Chondrocyte (in vitro differentiated cells): ENCODE data around the gene HPSE2. TPM values are rescaled to one million over a fixed set of nuclear protein-coding genes. Genes with fewer than 3 reads are reported as not detected.

Experiments
- DNase-seq: peaks from one replicate; pipeline ENCODE4 v3.0.0; 2021; ENCODE audit warnings: mixed read lengths, low spot score
- H3K27ac Mint-ChIP-seq: one replicate; pipeline ENCODE4 v1.8.0; 2021; ENCODE audit warnings: mild to moderate bottlenecking, moderate library complexity, mixed read lengths; ENCODE audit not compliant: unreplicated experiment
- H3K27me3 Mint-ChIP-seq: 2 replicates; pipeline ENCODE4 v1.8.0; 2021; ENCODE audit warnings: low read depth, mixed read lengths
- H3K36me3 Mint-ChIP-seq: 2 replicates; pipeline ENCODE4 v1.8.0; 2021; ENCODE audit warnings: low read depth, mixed read lengths
- H3K4me1 Mint-ChIP-seq: 2 replicates; pipeline ENCODE4 v1.8.0; 2021; ENCODE audit warnings: low read depth, mild to moderate bottlenecking, mixed read lengths
- H3K4me3 Mint-ChIP-seq: one replicate; pipeline ENCODE4 v1.8.0; 2021; ENCODE audit warnings: mild to moderate bottlenecking, moderate library complexity, mixed read lengths; ENCODE audit not compliant: unreplicated experiment
- H3K9me3 Mint-ChIP-seq: 2 replicates; pipeline ENCODE4 v1.8.0; 2021; ENCODE audit warnings: low read depth, mixed read lengths
- CTCF ChIP-seq: fragments of 200-600 bp; sonication (generic); IDR thresholded peaks from 2 replicates; pipeline ENCODE4 v1.5.0; 2021; ENCODE audit warnings: antibody characterized with exemption, mild to moderate bottlenecking, moderate library complexity
- total RNA-seq: library from RNA; stranded (reverse); gene quantifications from 3 replicates; pipeline ENCODE4 v1.2.1, GENCODE V29; 2021

HPSE2 gene
- total RNA-seq, 1 donor from 2014 or later, result not detected

DNA sequence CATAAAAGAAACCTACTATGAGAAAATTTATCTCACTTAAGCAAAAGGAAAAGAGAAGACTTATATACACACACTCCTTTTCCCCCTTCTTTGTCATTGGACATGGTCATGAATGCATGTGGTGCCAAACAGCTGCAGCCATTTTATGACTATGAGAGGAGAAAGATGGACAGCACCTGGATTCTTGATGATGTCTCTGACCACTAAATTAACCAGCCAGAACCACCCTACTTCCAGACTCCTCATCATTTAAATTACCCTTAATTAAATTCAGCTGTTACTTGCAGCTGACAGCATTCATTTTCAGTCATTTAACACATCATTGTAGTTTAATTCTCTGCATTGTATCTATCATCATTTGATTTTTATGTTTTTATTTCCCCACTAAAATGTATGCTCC, 409.9 kb downstream of the HPSE2 start:
- DNase-seq, result no peak
- Mint-ChIP-seq H3K27me3 (peaks cover 4% of the 10 kb centered on the region), H3K4me3 (no peak overlapping the region), H3K27ac (no peak overlapping the region), H3K4me1 (no peaks in the 10 kb centered on the region), H3K9me3 (no peaks in the 10 kb centered on the region), H3K36me3 (no peaks in the 10 kb centered on the region)
- no peak for TF ChIP-seq CTCF

GRCh38 chr10:98817396-98817795, 418.3 kb downstream of the HPSE2 start:
- Mint-ChIP-seq H3K27ac (no peak overlapping the region), H3K27me3 (peaks cover 2% of the 10 kb centered on the region), H3K4me3 (no peak overlapping the region), H3K36me3 (no peaks in the 10 kb centered on the region), H3K4me1 (no peaks in the 10 kb centered on the region), H3K9me3 (no peaks in the 10 kb centered on the region)
- TF ChIP-seq CTCF, result no peak
- DNase-seq, result no peak

DNA sequence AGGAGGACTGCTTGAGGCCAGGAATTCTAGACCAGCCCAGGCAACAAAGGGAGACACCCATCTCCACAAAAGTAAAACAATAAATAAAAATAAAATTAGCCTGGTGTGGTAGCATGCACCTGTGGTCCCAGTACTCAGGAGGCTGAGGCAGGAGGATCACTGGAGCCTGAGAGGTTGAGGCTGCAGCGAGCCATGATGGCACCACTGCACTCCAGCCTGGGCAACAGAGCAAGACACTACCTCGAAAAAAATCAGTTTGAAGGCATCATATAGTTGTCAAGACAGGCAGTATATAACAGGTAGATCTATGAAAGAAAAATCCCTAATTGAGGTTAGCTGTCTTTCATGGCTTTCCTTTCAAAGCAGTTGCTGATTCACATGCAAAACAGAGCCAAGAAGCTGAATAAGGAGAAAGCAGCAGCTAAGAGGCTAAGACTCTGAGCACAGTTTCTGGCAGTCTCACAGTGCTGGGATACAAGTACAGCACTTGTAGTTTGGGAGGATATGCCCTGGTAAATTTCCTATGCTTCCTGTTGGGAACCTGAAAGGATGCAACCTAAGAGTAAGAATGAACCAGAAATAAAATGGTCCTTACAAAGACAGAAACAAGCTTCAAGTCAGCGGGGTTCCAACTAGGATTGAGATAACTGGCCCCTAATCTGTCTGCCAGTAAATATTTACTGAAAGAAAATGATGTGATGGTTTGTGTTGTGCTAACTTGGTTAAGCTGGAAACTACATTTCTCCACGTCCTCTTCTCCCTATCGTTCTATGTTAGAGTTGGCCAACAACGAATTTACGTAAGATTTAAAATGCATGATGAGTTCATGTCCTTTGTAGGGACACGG, 420.4 kb downstream of the HPSE2 start:
- no peaks in the 10 kb centered on the region for H3K4me1 Mint-ChIP-seq
- H3K27ac Mint-ChIP-seq, result no peak overlapping the region
- H3K36me3 Mint-ChIP-seq, result no peaks in the 10 kb centered on the region
- no peak for TF ChIP-seq CTCF
- peaks cover 4% of the 10 kb centered on the region for H3K27me3 Mint-ChIP-seq
- no peak for DNase-seq
- no peaks in the 10 kb centered on the region for H3K9me3 Mint-ChIP-seq
- H3K4me3 Mint-ChIP-seq, result no peak overlapping the region

DNA sequence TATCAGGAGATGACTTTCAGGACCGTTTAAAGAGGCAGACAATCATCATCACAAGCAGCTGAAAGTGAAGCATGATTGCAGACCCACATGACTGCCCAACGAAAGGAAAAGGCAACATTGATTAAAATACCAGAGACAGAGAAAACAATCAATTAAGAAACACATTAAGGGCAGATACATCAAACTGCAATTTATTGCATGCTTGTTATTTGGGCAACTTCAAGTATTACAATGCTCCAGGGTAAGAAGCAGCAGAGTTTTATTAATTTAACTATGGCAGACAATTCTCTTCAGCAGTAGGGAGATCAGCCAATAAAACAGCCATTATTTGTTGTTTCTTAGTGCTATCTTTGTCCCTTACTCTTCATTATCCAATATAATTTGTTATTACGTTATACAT, 421.2 kb downstream of the HPSE2 start:
- H3K27me3 Mint-ChIP-seq, result peaks cover 4% of the 10 kb centered on the region
- no peak overlapping the region for H3K4me3 Mint-ChIP-seq
- no peaks in the 10 kb centered on the region for H3K36me3 Mint-ChIP-seq
- no peak for DNase-seq
- no peak for TF ChIP-seq CTCF
- H3K9me3 Mint-ChIP-seq, result no peaks in the 10 kb centered on the region
- H3K4me1 Mint-ChIP-seq, result no peaks in the 10 kb centered on the region
- no peak overlapping the region for H3K27ac Mint-ChIP-seq

DNA sequence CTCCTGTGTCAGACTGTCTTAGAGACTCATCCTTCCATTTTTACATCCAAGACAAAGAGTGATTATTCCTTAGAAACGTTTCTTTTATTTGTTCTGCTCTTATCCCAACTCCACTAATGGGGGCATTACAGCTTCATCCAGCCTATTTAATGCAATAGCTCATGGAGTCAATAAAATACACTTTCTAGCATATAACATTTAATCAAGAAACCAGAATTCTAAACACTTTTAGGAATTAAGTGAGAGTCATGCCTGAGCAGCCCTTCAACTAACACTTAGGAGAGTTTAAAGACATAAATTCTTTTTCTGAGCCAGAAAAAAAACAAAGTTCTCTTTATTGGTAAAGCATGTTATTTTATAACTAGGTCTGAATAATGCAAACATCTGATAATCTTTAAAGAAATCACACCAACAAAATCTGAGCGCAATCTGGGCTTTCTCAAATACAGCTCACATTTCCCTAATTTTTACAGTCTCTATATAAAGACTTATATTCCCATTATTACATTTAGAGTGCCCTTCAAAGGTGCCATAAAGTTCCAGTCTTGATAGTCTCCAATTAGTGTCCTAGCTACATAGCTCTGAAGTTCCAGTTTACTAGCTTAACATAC, 427.3 kb downstream of the HPSE2 start:
- Mint-ChIP-seq H3K4me1 (no peaks in the 10 kb centered on the region), H3K27me3 (peaks cover 4% of the 10 kb centered on the region)

More for the DNA sequence above, 427.3 kb downstream of the HPSE2 start:
- H3K27ac Mint-ChIP-seq, result no peak overlapping the region
- no peak overlapping the region for H3K4me3 Mint-ChIP-seq
- TF ChIP-seq CTCF, result no peak
- no peaks in the 10 kb centered on the region for H3K9me3 Mint-ChIP-seq
- no peaks in the 10 kb centered on the region for H3K36me3 Mint-ChIP-seq
- DNase-seq, result no peak
